GM04504 (cell line): ENCODE data around the gene PCYOX1L.
A peak's percentile ranks its signal among the peaks of the same experiment; 100 is the strongest.
"Not testable (repeated sequence)": the region's sequence is repeated elsewhere in the genome, so short reads cannot be mapped to it uniquely, and the experiment has no call there.

ENCODE experiments used
- DNase-seq: peaks from one replicate; pipeline ENCODE4 v3.0.0-alpha.2; 2012; ENCODE audit warnings: low read depth

The PCYOX1L gene

GRCh38 chr5:149387081-149387631, 29.3 kb downstream of the PCYOX1L start:
- DNase-seq, result peak; percentile 84

- peak; percentile 73 for DNase-seq
These were observed 30.1 kb downstream of the PCYOX1L start for GRCh38 chr5:149387982-149388381.

GRCh38 chr5:149388498-149389190, 30.8 kb downstream of the PCYOX1L start:
- DNase-seq, result no peak

- no peak for DNase-seq
These were observed 32.0 kb downstream of the PCYOX1L start for GRCh38 chr5:149389552-149390495.

GRCh38 chr5:149391076-149391475, 33.2 kb downstream of the PCYOX1L start:
- not testable (repeated sequence) for DNase-seq

- DNase-seq, result no peak
These were observed 33.7 kb downstream of the PCYOX1L start for GRCh38 chr5:149391524-149391923.

GRCh38 chr5:149392718-149393117, 34.9 kb downstream of the PCYOX1L start:
- DNase-seq, result no peak

- DNase-seq, result not testable (repeated sequence)
These were observed 37.1 kb downstream of the PCYOX1L start for GRCh38 chr5:149394996-149395395.

GRCh38 chr5:149397530-149397929, 39.7 kb downstream of the PCYOX1L start:
- DNase-seq, result peak; percentile 98

GRCh38 chr5:149398747-149399266, 41.0 kb downstream of the PCYOX1L start:
- DNase-seq, result not testable (repeated sequence)

- DNase-seq, result no peak
These were observed 41.9 kb downstream of the PCYOX1L start for GRCh38 chr5:149399775-149400174.

- DNase-seq, result no peak
These were observed 42.5 kb downstream of the PCYOX1L start for GRCh38 chr5:149400304-149400703.

- DNase-seq, result no peak
These were observed 43.2 kb downstream of the PCYOX1L start for GRCh38 chr5:149401051-149401450.

- no peak for DNase-seq
These were observed 44.4 kb downstream of the PCYOX1L start for GRCh38 chr5:149402291-149402690.

- peak; percentile 98 for DNase-seq
These were observed 46.3 kb downstream of the PCYOX1L start for GRCh38 chr5:149403923-149404745.

- DNase-seq, result peak; percentile 86
These were observed 47.1 kb downstream of the PCYOX1L start for GRCh38 chr5:149404746-149405549.

- DNase-seq, result no peak
These were observed 47.8 kb downstream of the PCYOX1L start for GRCh38 chr5:149405550-149406202.

GRCh38 chr5:149406203-149406978, 48.5 kb downstream of the PCYOX1L start:
- DNase-seq, result peak; percentile 97

GRCh38 chr5:149406979-149407306, 49.1 kb downstream of the PCYOX1L start:
- DNase-seq, result no peak
